ES-I3 (cell line): ENCODE measurements around the gene CDKL5.

Source experiments
- H3K36me3 ChIP-seq: 2 replicates; pipeline ENCODE4 v1.6.1; 2013; ENCODE audit warnings: mild to moderate bottlenecking, low read length, control low read depth, moderate library complexity; ENCODE audit not compliant: insufficient read depth
- H3K4me1 ChIP-seq: 2 replicates; pipeline ENCODE4 v1.6.1; 2013; ENCODE audit warnings: mild to moderate bottlenecking, control low read depth, low read length; ENCODE audit not compliant: insufficient read depth
- H3K9ac ChIP-seq: 2 replicates; pipeline ENCODE4 v1.6.1; 2013; ENCODE audit warnings: low read depth, mild to moderate bottlenecking, low read length, moderate library complexity
- H3K9me3 ChIP-seq: 2 replicates; pipeline ENCODE4 v1.6.1; 2013; ENCODE audit warnings: mild to moderate bottlenecking, low read length, moderate library complexity; ENCODE audit not compliant: control insufficient read depth, insufficient read depth

CDKL5 gene

DNA sequence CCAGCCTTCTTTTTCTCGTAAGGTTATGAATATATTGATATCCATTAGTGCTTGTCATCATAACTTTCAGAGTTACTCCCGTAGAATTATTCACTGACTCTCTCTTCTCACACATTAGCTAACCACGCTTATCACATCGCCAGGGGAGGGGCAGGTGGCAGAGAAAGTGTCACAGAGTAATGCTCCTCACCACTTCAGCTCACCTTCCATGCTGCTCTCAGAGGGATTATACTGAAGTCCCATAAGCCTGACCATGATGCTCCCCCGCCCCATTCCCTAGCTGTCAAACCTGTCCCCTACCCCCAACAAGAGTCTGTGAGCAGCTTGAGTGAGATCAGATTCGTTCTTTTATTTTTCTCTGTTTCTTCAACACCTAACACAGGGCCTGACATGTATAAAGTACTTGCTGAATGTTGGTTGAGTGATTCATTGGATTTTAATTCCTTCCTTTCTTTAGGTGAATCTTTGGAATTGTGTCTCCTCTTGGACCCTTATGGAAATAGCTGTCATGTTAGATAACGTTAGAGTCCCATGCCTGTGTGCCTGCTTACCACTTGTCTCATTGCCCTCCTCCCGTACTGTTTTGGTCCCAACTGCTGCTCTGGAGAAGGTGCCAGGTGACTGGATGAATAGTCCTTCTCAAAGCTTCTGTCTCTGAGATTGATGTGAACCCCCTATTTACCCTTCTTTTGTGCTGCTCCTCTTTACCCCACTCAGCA, 191.4 kb downstream of the CDKL5 start:
- no peaks in the 10 kb centered on the region; the same call in 1 of the 2 replicates for H3K36me3 ChIP-seq
- H3K9me3 ChIP-seq, result no peaks in the 10 kb centered on the region
- peaks cover 17% of the 10 kb centered on the region for H3K4me1 ChIP-seq
- H3K9ac ChIP-seq, result no peak overlapping the region

DNA sequence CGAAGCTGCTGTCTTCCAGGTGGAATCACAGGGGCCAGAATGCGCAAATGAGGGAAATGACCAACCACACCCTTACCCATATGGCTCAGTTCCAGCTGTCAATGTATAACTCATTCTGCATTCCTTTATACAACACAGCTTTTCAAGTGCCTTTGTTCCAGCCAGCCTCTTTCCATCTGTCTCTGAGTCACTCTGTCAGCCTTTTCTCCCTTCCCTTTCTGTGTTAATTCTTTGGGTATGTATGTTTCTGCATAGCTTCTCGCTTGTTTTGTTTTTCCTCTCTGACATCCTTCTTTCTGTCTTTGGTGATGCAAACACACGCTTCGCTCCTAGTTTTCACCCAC, 192.0 kb downstream of the CDKL5 start:
- no peaks in the 10 kb centered on the region for H3K9me3 ChIP-seq
- H3K4me1 ChIP-seq, result peaks cover 17% of the 10 kb centered on the region
- no peak overlapping the region for H3K9ac ChIP-seq
- H3K36me3 ChIP-seq, result no peaks in the 10 kb centered on the region; the same call in 1 of the 2 replicates

DNA sequence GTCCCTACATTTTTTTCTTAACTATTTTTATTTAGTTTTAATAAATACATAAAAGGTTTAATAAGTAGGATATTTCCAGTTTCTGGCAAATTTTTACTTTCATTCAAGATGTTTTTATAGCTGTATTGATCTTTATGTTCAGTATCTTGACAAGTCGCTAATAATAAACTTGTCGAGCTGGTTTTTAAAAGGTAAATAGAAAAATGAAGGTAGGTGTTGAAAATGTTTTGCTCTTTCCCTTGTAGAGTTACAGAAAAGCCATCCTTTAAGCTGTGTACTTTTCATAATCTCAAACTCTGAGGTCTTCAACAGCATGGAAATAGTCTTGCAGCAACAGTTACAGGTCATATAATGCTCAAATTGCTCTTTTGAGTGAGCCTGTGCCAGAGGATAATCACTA, 193.9 kb downstream of the CDKL5 start:
- H3K4me1 ChIP-seq, result peaks cover 17% of the 10 kb centered on the region
- no peaks in the 10 kb centered on the region for H3K9me3 ChIP-seq
- H3K9ac ChIP-seq, result no peak overlapping the region
- no peaks in the 10 kb centered on the region; the same call in 1 of the 2 replicates for H3K36me3 ChIP-seq

DNA sequence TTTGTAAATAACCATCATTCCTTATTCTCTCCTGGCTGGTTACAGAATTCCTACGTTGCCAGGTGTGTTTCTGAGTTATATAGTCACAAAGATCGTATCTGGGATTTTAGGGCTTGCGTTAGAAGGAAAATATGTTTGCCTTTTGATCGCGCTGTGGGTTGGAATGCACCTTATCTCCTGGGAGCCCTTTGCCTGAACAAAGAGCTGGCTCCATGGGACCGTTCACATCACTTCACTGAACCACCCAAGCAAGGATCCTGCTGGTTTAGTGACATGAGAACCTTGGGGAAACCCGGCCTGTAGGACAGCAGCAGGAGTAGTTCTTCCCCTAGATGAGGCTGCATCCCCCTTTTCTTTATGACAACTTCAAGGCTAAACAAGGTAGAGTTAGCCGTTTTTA, 194.9 kb downstream of the CDKL5 start:
- Histone ChIP-seq H3K9me3 (no peaks in the 10 kb centered on the region), H3K36me3 (no peaks in the 10 kb centered on the region; the same call in 1 of the 2 replicates), H3K9ac (no peak overlapping the region), H3K4me1 (peaks cover 17% of the 10 kb centered on the region)

DNA sequence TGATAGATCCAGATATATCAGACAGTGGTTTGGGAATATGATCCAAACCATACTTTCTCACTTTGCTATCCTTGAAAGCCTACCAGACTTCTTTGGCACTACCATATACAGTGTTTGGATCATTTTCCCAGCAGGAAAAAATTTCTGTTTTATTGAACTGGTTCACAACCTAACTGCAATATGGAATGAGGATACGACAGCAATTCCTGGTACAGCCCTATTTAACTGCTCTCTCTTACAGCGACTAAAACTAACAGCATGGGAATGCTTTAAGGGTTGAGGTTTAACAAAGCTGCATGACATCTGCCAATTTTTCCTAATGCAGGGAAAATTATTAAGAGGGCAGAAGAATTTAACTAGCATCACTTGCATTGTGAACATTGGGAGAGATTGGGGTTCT, 199.2 kb downstream of the CDKL5 start:
- Histone ChIP-seq H3K4me1 (no peaks in the 10 kb centered on the region), H3K36me3 (peaks cover 7% of the 10 kb centered on the region; the same call in 1 of the 2 replicates), H3K9me3 (no peaks in the 10 kb centered on the region), H3K9ac (no peak overlapping the region)

DNA sequence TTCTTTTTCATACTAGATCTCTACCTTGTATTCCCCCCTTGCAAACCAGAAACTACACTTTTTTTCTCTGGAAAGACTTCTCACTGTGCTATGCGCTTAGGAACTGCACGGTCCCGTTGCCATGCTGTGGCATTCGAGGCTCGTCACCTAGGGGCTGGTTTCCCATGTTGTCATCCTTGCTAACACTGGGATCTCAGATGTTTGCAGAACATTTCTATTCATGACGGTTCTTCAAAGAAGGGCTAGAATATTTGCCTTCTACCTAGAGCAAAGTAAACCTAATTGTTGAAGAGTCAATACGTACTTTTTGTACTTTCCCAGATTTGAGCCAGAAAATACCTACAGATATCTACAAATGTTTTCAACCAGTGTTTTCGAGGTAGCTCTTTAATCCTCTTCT, 205.5 kb downstream of the CDKL5 start:
- Histone ChIP-seq H3K4me1 (no peaks in the 10 kb centered on the region), H3K9ac (no peak overlapping the region), H3K9me3 (peaks cover 10% of the 10 kb centered on the region; the same call in 1 of the 2 replicates), H3K36me3 (peaks cover 7% of the 10 kb centered on the region; the same call in 1 of the 2 replicates)

DNA sequence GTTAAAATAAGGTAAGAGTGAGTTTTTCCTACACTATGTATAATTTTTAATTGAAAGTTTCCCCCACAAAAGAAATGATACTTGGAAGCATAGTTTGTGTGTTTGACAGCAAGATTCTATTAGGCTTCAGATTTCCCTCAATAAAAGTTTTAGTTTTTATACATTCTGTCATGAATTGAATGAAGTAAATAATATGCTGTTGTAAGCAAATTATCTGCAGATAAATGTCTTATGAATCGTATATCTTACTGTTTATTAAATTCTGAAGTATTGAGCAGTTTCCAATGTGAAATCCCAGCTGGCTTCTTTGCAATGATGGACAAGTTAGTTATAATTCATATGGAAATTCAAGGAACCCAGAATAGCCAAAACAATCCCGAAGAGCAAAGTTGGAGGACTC, 213.0 kb downstream of the CDKL5 start:
- no peak overlapping the region for H3K9ac ChIP-seq
- peaks cover 10% of the 10 kb centered on the region; the same call in 1 of the 2 replicates for H3K9me3 ChIP-seq
- H3K36me3 ChIP-seq, result no peaks in the 10 kb centered on the region
- peaks cover 6% of the 10 kb centered on the region; the same call in 1 of the 2 replicates for H3K4me1 ChIP-seq

DNA sequence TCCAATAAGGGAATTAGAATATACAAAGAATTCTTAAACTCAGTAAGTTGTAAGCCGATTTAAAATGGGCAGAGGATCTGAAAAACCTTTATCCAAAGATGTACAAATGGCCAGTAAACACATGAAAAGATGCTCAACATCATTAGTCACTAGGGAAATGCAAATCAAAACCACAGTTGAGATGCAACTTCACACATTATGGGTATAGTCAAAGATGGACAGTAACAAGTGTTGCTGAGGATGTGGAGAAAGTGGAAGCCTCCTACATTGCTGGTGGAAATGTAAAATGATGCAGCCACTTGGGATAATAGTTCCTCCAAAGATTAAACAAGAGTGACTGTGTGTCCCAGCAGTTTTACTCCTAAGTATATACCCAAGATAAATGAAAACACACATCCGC, 213.9 kb downstream of the CDKL5 start:
- H3K36me3 ChIP-seq, result no peaks in the 10 kb centered on the region

DNA sequence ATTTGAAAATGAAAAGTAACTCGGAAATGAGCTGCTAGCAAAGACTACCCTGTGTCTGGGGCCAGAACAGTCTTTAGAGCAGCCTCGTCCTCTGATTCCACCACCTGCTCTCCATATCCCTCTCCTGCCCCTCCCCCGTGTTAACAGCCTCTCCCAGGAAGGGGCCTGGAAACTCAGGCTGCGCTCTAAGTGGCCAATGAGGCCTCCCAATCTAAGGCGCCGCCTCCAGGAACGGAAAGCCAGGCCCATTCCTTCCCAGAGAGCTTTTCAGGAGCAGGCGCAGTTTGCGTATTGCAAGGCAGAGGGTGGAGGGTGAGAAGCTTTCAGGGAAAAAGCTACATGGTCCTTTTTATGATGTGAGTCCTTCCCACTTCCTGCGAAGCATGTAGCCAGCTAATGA, 215.3 kb downstream of the CDKL5 start:
- no peaks in the 10 kb centered on the region for H3K36me3 ChIP-seq
- H3K9ac ChIP-seq, result no peak overlapping the region
- peaks cover 6% of the 10 kb centered on the region; the same call in 1 of the 2 replicates for H3K4me1 ChIP-seq
- H3K9me3 ChIP-seq, result peaks cover 1% of the 10 kb centered on the region; the same call in 1 of the 2 replicates

More for the DNA sequence above, 213.9 kb downstream of the CDKL5 start:
- Histone ChIP-seq H3K4me1 (peaks cover 6% of the 10 kb centered on the region; the same call in 1 of the 2 replicates), H3K9ac (no peak overlapping the region), H3K9me3 (peaks cover 10% of the 10 kb centered on the region; the same call in 1 of the 2 replicates)

DNA sequence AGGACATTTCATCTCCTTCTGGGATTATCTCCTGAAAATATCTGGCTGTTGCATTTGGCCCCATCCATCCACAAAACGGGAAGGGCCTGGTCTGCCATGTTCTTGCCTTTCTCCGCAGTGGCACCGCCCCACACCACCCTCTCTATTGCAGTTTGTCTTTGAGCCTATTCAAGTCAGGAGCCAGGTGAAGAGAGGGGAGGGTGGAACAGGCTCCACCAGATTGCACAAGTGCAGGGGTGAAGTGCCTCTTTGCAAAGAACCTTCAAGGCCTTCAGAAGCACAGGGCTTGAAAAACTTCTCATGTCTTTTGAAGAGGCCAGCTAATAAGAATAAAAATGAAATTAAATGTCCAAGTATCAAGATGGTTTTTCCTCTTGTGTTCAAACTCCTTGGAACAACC, 217.8 kb downstream of the CDKL5 start:
- Histone ChIP-seq H3K4me1 (peaks cover 6% of the 10 kb centered on the region; the same call in 1 of the 2 replicates), H3K9me3 (no peaks in the 10 kb centered on the region), H3K36me3 (no peaks in the 10 kb centered on the region), H3K9ac (no peak overlapping the region)

DNA sequence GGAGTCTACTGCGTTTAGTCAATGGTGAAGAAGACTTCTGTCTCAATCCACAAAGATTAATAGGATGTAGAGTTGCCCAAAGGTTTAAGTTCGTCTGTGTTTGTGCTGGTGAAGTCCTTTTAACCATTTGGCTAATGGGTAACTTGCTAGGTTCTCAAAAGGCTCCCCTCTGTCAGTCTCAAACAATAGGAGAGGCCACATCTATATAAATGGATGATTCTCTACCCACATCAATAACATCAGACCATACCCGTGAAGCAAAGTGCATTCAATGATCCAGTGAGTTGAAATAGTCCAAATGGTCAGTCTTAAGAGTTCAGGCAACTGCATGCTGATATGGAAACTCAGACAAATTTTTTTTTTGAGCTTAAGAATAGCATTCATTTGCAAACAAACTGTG, 218.4 kb downstream of the CDKL5 start:
- Histone ChIP-seq H3K36me3 (no peaks in the 10 kb centered on the region), H3K9me3 (no peaks in the 10 kb centered on the region), H3K9ac (no peak overlapping the region), H3K4me1 (peaks cover 6% of the 10 kb centered on the region; the same call in 1 of the 2 replicates)

DNA sequence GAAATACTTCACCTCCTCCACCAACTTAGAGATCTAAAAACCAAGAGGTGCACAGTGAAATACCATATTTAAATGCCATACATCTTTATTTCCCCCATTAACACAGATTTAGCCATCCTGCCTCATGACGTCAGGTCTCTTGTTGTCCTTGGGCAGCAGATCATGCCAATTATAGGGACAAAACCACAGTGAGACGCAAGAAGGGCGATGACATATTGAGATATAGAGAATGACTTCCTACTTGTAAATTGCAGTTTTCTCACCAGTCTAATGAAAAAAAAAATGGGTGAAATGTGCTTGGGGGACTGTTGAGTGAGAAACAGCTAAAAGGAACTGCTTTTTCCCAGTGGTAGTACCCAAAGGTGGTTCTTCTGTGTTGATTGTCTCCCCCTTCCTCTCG, 222.2 kb downstream of the CDKL5 start:
- Histone ChIP-seq H3K36me3 (no peaks in the 10 kb centered on the region), H3K9me3 (no peaks in the 10 kb centered on the region), H3K4me1 (peaks cover 5% of the 10 kb centered on the region; the same call in 1 of the 2 replicates), H3K9ac (no peak overlapping the region)

DNA sequence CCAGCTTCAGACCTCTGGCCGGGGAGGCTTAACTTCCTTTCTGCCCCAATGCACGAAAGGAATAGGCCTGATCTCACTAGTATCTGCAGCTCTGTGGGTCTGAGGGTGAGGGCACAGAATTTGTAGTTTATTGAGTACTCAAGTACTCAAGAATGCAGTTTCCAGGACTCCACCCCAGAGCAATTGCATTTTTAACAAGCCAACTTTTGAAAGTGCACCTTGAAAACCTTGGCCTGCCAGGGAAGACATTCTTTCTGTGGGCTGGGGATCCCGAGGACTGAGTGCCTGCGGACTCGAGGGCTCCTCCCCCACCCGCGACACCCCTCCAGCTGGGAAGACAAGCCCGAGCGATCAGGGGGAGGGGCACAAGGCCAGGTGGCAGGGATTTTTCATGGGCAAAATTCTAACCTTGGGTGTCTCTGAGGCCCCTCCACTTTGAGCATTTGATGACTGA, 224.1 kb downstream of the CDKL5 start:
- H3K36me3 ChIP-seq, result no peaks in the 10 kb centered on the region
- H3K4me1 ChIP-seq, result peaks cover 5% of the 10 kb centered on the region; the same call in 1 of the 2 replicates
- H3K9me3 ChIP-seq, result no peaks in the 10 kb centered on the region
- no peak overlapping the region; the same call in 1 of the 2 replicates for H3K9ac ChIP-seq

DNA sequence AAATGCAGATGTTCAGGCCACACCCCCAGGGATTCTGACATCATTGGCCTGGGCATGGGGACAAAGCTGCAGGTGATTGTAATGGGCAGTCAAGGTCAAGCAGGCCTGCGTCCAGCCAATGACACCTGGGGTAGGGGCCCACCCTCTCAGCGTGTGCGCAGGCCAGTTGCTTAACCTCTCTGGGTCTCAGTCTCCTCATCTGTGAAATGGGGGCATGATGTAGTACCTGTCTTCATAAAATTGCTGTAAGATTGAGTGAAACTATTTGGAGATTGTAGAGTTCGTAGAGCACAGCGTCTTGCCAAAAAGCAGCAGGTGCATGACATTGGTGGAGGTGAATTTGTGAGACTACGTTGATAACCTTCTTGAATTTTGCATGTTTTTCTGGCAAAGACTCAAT, 225.3 kb downstream of the CDKL5 start:
- Histone ChIP-seq H3K36me3 (no peaks in the 10 kb centered on the region), H3K9ac (no peak overlapping the region), H3K9me3 (no peaks in the 10 kb centered on the region), H3K4me1 (peaks cover 5% of the 10 kb centered on the region; the same call in 1 of the 2 replicates)

DNA sequence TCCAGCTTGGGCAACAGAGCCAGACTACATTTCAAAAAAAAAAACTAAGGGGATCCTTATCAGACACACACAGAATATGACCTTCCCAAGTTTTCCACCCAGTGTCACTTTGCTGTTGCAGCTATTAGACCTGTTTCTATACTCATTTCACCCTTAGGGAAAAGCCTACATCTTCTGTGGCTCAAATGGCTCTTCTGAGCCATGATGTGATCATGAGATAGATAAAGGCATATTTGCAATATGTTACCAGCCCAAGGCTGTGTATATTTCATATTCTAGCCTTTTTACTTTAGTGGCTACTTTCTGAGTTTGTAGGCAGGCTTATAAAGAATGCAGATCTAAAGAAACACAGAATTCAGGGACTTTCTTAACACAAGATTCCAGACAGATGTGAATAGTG, 227.2 kb downstream of the CDKL5 start:
- H3K4me1 ChIP-seq, result peaks cover 5% of the 10 kb centered on the region; the same call in 1 of the 2 replicates
- H3K36me3 ChIP-seq, result no peaks in the 10 kb centered on the region
- H3K9ac ChIP-seq, result no peak overlapping the region
- H3K9me3 ChIP-seq, result no peaks in the 10 kb centered on the region
